ES-I3 (cell line): ENCODE measurements around the gene DTNBP1.

ENCODE experiments used
- H3K36me3 ChIP-seq: 2 replicates; pipeline ENCODE4 v1.6.1; 2013; ENCODE audit warnings: mild to moderate bottlenecking, low read length, control low read depth, moderate library complexity; ENCODE audit not compliant: insufficient read depth
- H3K4me1 ChIP-seq: 2 replicates; pipeline ENCODE4 v1.6.1; 2013; ENCODE audit warnings: mild to moderate bottlenecking, control low read depth, low read length; ENCODE audit not compliant: insufficient read depth
- H3K9ac ChIP-seq: 2 replicates; pipeline ENCODE4 v1.6.1; 2013; ENCODE audit warnings: low read depth, mild to moderate bottlenecking, low read length, moderate library complexity
- H3K9me3 ChIP-seq: 2 replicates; pipeline ENCODE4 v1.6.1; 2013; ENCODE audit warnings: mild to moderate bottlenecking, low read length, moderate library complexity; ENCODE audit not compliant: control insufficient read depth, insufficient read depth

DTNBP1 gene

GRCh38 chr6:15662326-15663129, at the start of gene DTNBP1:
Gene DTNBP1, minus strand, starts transcription at chr6:15663028. Its CDS starts 159 bp downstream, at chr6:15662869.
- no peaks in the 10 kb centered on the region for H3K9me3 ChIP-seq

GRCh38 chr6:15709651-15710269, 46.9 kb upstream of the DTNBP1 start:
- no peak overlapping the region for H3K9ac ChIP-seq
- H3K36me3 ChIP-seq, result no peaks in the 10 kb centered on the region
- no peaks in the 10 kb centered on the region for H3K4me1 ChIP-seq
- no peaks in the 10 kb centered on the region for H3K9me3 ChIP-seq

More at GRCh38 chr6:15662326-15663129, at the start of gene DTNBP1:
- peaks cover 3% of the 10 kb centered on the region; the same call in 1 of the 2 replicates for H3K36me3 ChIP-seq
- no peaks in the 10 kb centered on the region for H3K4me1 ChIP-seq
- peak within 1 kb of the TSS; percentile 84 for H3K9ac ChIP-seq

GRCh38 chr6:15708231-15708630, 45.4 kb upstream of the DTNBP1 start:
- H3K4me1 ChIP-seq, result no peaks in the 10 kb centered on the region
- H3K36me3 ChIP-seq, result no peaks in the 10 kb centered on the region
- no peaks in the 10 kb centered on the region; the same call in 1 of the 2 replicates for H3K9me3 ChIP-seq
- H3K9ac ChIP-seq, result no peak overlapping the region

- no peaks in the 10 kb centered on the region for H3K36me3 ChIP-seq
- H3K4me1 ChIP-seq, result no peaks in the 10 kb centered on the region
- H3K9me3 ChIP-seq, result no peaks in the 10 kb centered on the region; the same call in 1 of the 2 replicates
- H3K9ac ChIP-seq, result no peak overlapping the region
These were observed 43.2 kb upstream of the DTNBP1 start for GRCh38 chr6:15705981-15706380.

- Histone ChIP-seq H3K9ac (no peak overlapping the region), H3K4me1 (no peaks in the 10 kb centered on the region), H3K9me3 (no peaks in the 10 kb centered on the region; the same call in 1 of the 2 replicates), H3K36me3 (no peaks in the 10 kb centered on the region)
These were observed 35.6 kb upstream of the DTNBP1 start for GRCh38 chr6:15698471-15698870.

GRCh38 chr6:15697895-15698294, 35.1 kb upstream of the DTNBP1 start:
- Histone ChIP-seq H3K4me1 (no peaks in the 10 kb centered on the region), H3K9me3 (no peaks in the 10 kb centered on the region; the same call in 1 of the 2 replicates), H3K36me3 (no peaks in the 10 kb centered on the region), H3K9ac (no peak overlapping the region)

GRCh38 chr6:15691250-15691869, 28.5 kb upstream of the DTNBP1 start:
- H3K9me3 ChIP-seq, result no peaks in the 10 kb centered on the region
- no peaks in the 10 kb centered on the region for H3K4me1 ChIP-seq
- H3K36me3 ChIP-seq, result no peaks in the 10 kb centered on the region
- H3K9ac ChIP-seq, result no peak overlapping the region

- Histone ChIP-seq H3K4me1 (no peaks in the 10 kb centered on the region), H3K9me3 (no peaks in the 10 kb centered on the region), H3K9ac (no peak overlapping the region), H3K36me3 (no peaks in the 10 kb centered on the region)
These were observed 27.7 kb upstream of the DTNBP1 start for GRCh38 chr6:15690510-15690909.

- Histone ChIP-seq H3K36me3 (no peaks in the 10 kb centered on the region), H3K9ac (no peak overlapping the region), H3K4me1 (no peaks in the 10 kb centered on the region), H3K9me3 (no peaks in the 10 kb centered on the region)
These were observed 27.0 kb upstream of the DTNBP1 start for GRCh38 chr6:15689586-15690482.

GRCh38 chr6:15685619-15686018, 22.8 kb upstream of the DTNBP1 start:
- Histone ChIP-seq H3K9me3 (no peaks in the 10 kb centered on the region; the same call in 1 of the 2 replicates), H3K36me3 (no peaks in the 10 kb centered on the region)

GRCh38 chr6:15682965-15683822, 20.4 kb upstream of the DTNBP1 start:
- no peaks in the 10 kb centered on the region for H3K36me3 ChIP-seq
- no peaks in the 10 kb centered on the region; the same call in 1 of the 2 replicates for H3K9me3 ChIP-seq
- no peaks in the 10 kb centered on the region for H3K4me1 ChIP-seq
- H3K9ac ChIP-seq, result no peak overlapping the region

More at GRCh38 chr6:15685619-15686018, 22.8 kb upstream of the DTNBP1 start:
- no peak overlapping the region for H3K9ac ChIP-seq
- H3K4me1 ChIP-seq, result no peaks in the 10 kb centered on the region

- H3K36me3 ChIP-seq, result no peaks in the 10 kb centered on the region
- no peaks in the 10 kb centered on the region; the same call in 1 of the 2 replicates for H3K9me3 ChIP-seq
- no peak overlapping the region for H3K9ac ChIP-seq
- H3K4me1 ChIP-seq, result no peaks in the 10 kb centered on the region
These were observed 19.1 kb upstream of the DTNBP1 start for GRCh38 chr6:15681946-15682345.

- Histone ChIP-seq H3K36me3 (no peaks in the 10 kb centered on the region), H3K4me1 (no peaks in the 10 kb centered on the region), H3K9me3 (no peaks in the 10 kb centered on the region; the same call in 1 of the 2 replicates), H3K9ac (no peak overlapping the region)
These were observed 15.7 kb upstream of the DTNBP1 start for GRCh38 chr6:15678514-15678913.
